Endothelial cell of umbilical vein (primary cell): ENCODE data around the gene OR52K1. TPM values are rescaled to one million over a fixed set of nuclear protein-coding genes. Genes with fewer than 3 reads are reported as not detected.

Experiments
- BruUV-seq: library from RNA; stranded (reverse); fragments of 400-500 nt; replicated peaks from 2 replicates; lab custom pipeline; 2021; lab: Mats Ljungman, UMichigan
- CTCF ChIA-PET: fragments of 300-600, 350-600 bp; sonication (Branson Sonifier 250); formaldehyde crosslinking; loops from one replicate; lab custom pipeline; 2021; ENCODE audit warnings: antibody characterized with exemption, inconsistent platforms; lab: Charles Lee
- POLR2A ChIA-PET: fragments of 300-600, 350-600 bp; sonication (Branson Sonifier 250); formaldehyde crosslinking; loops from one replicate; lab custom pipeline; 2021; ENCODE audit warnings: antibody characterized with exemption, inconsistent platforms; lab: Charles Lee
- DNase-seq: peaks from one replicate; pipeline ENCODE4 v3.0.0-alpha.2; 2011; ENCODE audit warnings: low read depth, low spot score
- FAIRE-seq: peaks from 2 replicates; lab custom pipeline; 2011; peaks lifted over from hg19 to GRCh38; lab: Jason Lieb, UNC
- H2AFZ ChIP-seq: 2 replicates; pipeline ENCODE4 v1.6.0; 2012; ENCODE audit warnings: low read depth, low read length, control low read depth, inconsistent platforms
- H3K27ac ChIP-seq: 2 replicates; pipeline ENCODE4 v1.5.1; 2011; ENCODE audit warnings: low read depth, mild to moderate bottlenecking, control low read depth, low read length, moderate library complexity; ENCODE audit not compliant: insufficient read depth
- H3K27me3 ChIP-seq, 2 experiments: 2 replicates each; pipeline versions ENCODE4 v1.6.0 to v1.6.1; 2011; ENCODE audit warnings: low read length in 2 of 2, mixed read lengths in 1 of 2; ENCODE audit not compliant: control insufficient read depth in 2 of 2, insufficient read depth in 2 of 2
- H3K36me3 ChIP-seq, 2 experiments: 2 replicates in 1 of 2; 3 replicates in 1 of 2; pipeline ENCODE4 v1.5.1; 2011; ENCODE audit warnings: low read length in 2 of 2, mild to moderate bottlenecking in 1 of 2, moderate library complexity in 1 of 2; ENCODE audit not compliant: control insufficient read depth in 2 of 2, insufficient read depth in 2 of 2; ENCODE audit errors: extremely low read depth in 1 of 2
- H3K4me1 ChIP-seq: 3 replicates; pipeline ENCODE4 v1.5.1; 2011; ENCODE audit warnings: mild to moderate bottlenecking, low read length; ENCODE audit not compliant: control insufficient read depth, insufficient read depth; ENCODE audit errors: extremely low read depth
- H3K4me2 ChIP-seq: 2 replicates; pipeline ENCODE4 v1.6.1; 2011; ENCODE audit warnings: low read length, control low read depth, mixed read lengths; ENCODE audit not compliant: insufficient read depth
- H3K4me3 ChIP-seq, 3 experiments: fragments of 200-600 bp in 1 of 3; sonication (generic), shearing (Covaris generic) in 1 of 3; replicated peaks in 1 of 3; 2 replicates each; pipeline ENCODE4 v1.5.1; 2011 to 2016; ENCODE audit warnings: control low read depth in 3 of 3, low read length in 3 of 3, mild to moderate bottlenecking in 2 of 3, inconsistent platforms in 1 of 3, low read depth in 1 of 3, moderate library complexity in 1 of 3; ENCODE audit not compliant: insufficient read depth in 1 of 3
- H3K79me2 ChIP-seq: 2 replicates; pipeline ENCODE4 v1.6.0; 2012; ENCODE audit warnings: low read length, inconsistent platforms; ENCODE audit not compliant: control insufficient read depth, insufficient read depth
- H3K9ac ChIP-seq: replicated peaks from 2 replicates; pipeline ENCODE3; 2011; ENCODE audit warnings: low read length, control low read depth; ENCODE audit not compliant: insufficient read depth; ENCODE audit errors: extremely low read depth
- H3K9me1 ChIP-seq: replicated peaks from 3 replicates; pipeline ENCODE4 v1.6.0; 2011; ENCODE audit warnings: mild to moderate bottlenecking, low read length; ENCODE audit not compliant: control insufficient read depth, insufficient read depth; ENCODE audit errors: extremely low read depth
- H3K9me3 ChIP-seq: replicated peaks from 2 replicates; pipeline ENCODE4 v1.5.1; 2012; ENCODE audit warnings: low read length, inconsistent platforms; ENCODE audit not compliant: control insufficient read depth, insufficient read depth
- H4K20me1 ChIP-seq: replicated peaks from 2 replicates; pipeline ENCODE3; 2011; ENCODE audit warnings: mild to moderate bottlenecking, low read length; ENCODE audit not compliant: control insufficient read depth, insufficient read depth; ENCODE audit errors: extremely low read depth
- EZH2 ChIP-seq: IDR thresholded peaks from 2 replicates; pipeline ENCODE4 v1.6.1; 2012; ENCODE audit warnings: borderline replicate concordance, low read depth, mild to moderate bottlenecking, moderate library complexity, low read length, inconsistent platforms; ENCODE audit not compliant: severe bottlenecking
- FOS ChIP-seq: IDR thresholded peaks from 2 replicates; pipeline ENCODE4 v1.6.1; 2011; ENCODE audit warnings: mild to moderate bottlenecking, low read length, moderate library complexity, borderline replicate concordance; ENCODE audit not compliant: insufficient read depth
- GATA2 ChIP-seq: IDR thresholded peaks from 2 replicates; pipeline ENCODE4 v1.7.0; 2011; ENCODE audit warnings: low read depth, mild to moderate bottlenecking, moderate library complexity, mixed read lengths, low read length; ENCODE audit not compliant: insufficient read length, insufficient read depth
- JUN ChIP-seq: IDR thresholded peaks from 2 replicates; pipeline ENCODE4 v1.6.1; 2011; ENCODE audit warnings: borderline replicate concordance, low read depth; ENCODE audit not compliant: insufficient read length, insufficient read depth
- MYC ChIP-seq: IDR thresholded peaks from one replicate; pipeline ENCODE4 v1.6.1; 2011; ENCODE audit warnings: mild to moderate bottlenecking, low read depth, low read length
- POLR2A ChIP-seq: IDR thresholded peaks from 2 replicates; pipeline ENCODE4 v1.6.1; 2012; ENCODE audit warnings: low read depth, mild to moderate bottlenecking, control low read depth, low read length
- POLR2AphosphoS5 ChIP-seq: IDR thresholded peaks from 2 replicates; pipeline ENCODE4 v1.6.1; 2012; ENCODE audit warnings: low read depth, mild to moderate bottlenecking, control low read depth, low read length, moderate library complexity; ENCODE audit not compliant: insufficient read depth
- dilution Hi-C: fragments of 300-500 bp; cut with MboI; formaldehyde crosslinking; loops from one replicate; pipeline ENCODE4 v1.15.0; 2019; ENCODE audit warnings: low sequenced_read_pairs; ENCODE audit not compliant: extremely low pct_ligation_motif_present
- intact Hi-C: fragments of 100-400 bp; cut with micrococcal nuclease; formaldehyde crosslinking; loops from one replicate; pipeline ENCODE4 v1.10.0; 2022
- polyA plus RNA-seq, 4 experiments: library from polyadenylated mRNA; depleted of rRNA in 3 of 4; stranded (reverse) in 3 of 4; unstranded in 1 of 4; fragments of >200 nt; gene quantifications; 2 replicates each; pipeline versions ENCODE4 v1.2.1 to v1.2.3, GENCODE V29; 2011 to 2012; ENCODE audit warnings: missing spikeins in 1 of 4
- total RNA-seq: library from RNA; stranded (reverse); gene quantifications from 2 replicates; pipeline ENCODE4 v1.2.3, GENCODE V29; 2021
- TF ChIP-seq, protein P1 (sequence below), 2 donors: IDR thresholded peaks; 1 replicate in 1 of 2; 2 replicates in 1 of 2; pipeline ENCODE4 v1.5.1; 2011; ENCODE audit warnings: low read length in 2 of 2, mild to moderate bottlenecking in 2 of 2, moderate library complexity in 2 of 2, control low read depth in 1 of 2, inconsistent platforms in 1 of 2, low read depth in 1 of 2; ENCODE audit not compliant: insufficient read depth in 1 of 2; ENCODE audit errors: extremely low read depth in 1 of 2
- TF ChIP-seq, protein P2 (sequence below): IDR thresholded peaks from 2 replicates; pipeline ENCODE4 v1.6.1; 2011; ENCODE audit not compliant: insufficient read depth, insufficient read length

OR52K1 gene
- total and polyA plus RNA-seq, 2 donors (not counting 3 experiments of a cell fraction or from before 2014, with no cell fraction given), result not detected

DNA sequence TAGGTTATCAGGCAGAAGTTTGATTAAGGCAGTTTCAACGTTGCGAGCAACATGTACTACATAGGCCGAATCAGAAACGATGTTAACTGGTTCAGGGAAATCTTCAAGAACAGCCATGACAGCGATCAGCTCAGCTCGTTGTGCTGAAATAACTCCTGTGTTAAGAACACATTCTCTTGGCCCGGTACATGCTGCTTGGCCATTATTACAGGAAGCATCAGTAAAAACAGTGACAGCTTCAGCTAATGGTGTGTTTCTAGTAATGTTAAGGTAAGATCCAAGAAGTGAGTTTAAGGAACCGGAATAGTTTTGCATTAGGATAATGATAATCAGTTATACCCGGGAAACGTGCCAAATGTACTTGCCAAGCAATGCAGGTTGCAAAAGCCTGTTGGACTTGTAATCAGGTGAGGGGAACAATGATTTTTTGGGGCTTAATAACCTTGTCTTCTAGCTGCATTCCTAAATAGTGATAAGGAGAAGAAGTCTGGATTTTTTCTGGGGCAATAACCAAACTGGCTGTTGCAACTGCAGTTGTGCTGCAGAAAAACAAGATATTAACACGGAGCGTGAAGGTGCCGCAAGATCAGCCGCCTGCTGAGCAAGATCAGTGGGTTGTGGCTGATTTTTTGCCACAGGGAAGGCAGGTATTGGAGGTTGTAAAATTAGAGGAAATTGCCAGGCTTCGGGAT, 14.3 kb downstream of the OR52K1 start:
- Histone ChIP-seq H4K20me1 (no peaks in the 10 kb centered on the region), H3K27me3 (peaks cover 18 to 23% of the 10 kb centered on the region in 2 experiments), H3K79me2 (no peaks in the 10 kb centered on the region), H3K4me2 (no peak overlapping the region), H2AFZ (no peak overlapping the region), H3K4me3 (no peak overlapping the region), H3K27ac (no peak overlapping the region), H3K4me1 (no peaks in the 10 kb centered on the region), H3K9me1 (no peaks in the 10 kb centered on the region), H3K36me3 (no peaks in the 10 kb centered on the region), H3K9ac (no peak overlapping the region), H3K9me3 (no peaks in the 10 kb centered on the region)
- no peak for DNase-seq
- BruUV-seq, result no TSS peak
- dilution Hi-C loops, result no loop called here
- no peak for FAIRE-seq
- intact Hi-C loops, result no loop called here
- ChIA-PET POLR2A (no interaction called here), CTCF (interaction anchor here (3.5 to 5.7 kb wide), 2 partner anchors 43 to 312 kb away, joined by 16 to 255 read pairs; no protein-coding TSS in a partner anchor)
- TF ChIP-seq GATA2 (no peak), POLR2A (no peak), MYC (no peak), EZH2 (no peak), FOS (no peak), POLR2AphosphoS5 (no peak), JUN (no peak)
- TF ChIP-seq, protein P1, sequence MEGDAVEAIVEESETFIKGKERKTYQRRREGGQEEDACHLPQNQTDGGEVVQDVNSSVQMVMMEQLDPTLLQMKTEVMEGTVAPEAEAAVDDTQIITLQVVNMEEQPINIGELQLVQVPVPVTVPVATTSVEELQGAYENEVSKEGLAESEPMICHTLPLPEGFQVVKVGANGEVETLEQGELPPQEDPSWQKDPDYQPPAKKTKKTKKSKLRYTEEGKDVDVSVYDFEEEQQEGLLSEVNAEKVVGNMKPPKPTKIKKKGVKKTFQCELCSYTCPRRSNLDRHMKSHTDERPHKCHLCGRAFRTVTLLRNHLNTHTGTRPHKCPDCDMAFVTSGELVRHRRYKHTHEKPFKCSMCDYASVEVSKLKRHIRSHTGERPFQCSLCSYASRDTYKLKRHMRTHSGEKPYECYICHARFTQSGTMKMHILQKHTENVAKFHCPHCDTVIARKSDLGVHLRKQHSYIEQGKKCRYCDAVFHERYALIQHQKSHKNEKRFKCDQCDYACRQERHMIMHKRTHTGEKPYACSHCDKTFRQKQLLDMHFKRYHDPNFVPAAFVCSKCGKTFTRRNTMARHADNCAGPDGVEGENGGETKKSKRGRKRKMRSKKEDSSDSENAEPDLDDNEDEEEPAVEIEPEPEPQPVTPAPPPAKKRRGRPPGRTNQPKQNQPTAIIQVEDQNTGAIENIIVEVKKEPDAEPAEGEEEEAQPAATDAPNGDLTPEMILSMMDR (IDR thresholded peaks at IDR 0.05; ENCODE audit: extremely low read depth in 1 of 2, insufficient read depth in 1 of 2, low read depth in 1 of 2, low read length in 2 of 2), result no peak
- TF ChIP-seq, protein P2, sequence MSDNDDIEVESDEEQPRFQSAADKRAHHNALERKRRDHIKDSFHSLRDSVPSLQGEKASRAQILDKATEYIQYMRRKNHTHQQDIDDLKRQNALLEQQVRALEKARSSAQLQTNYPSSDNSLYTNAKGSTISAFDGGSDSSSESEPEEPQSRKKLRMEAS, result no peak
